ENCODE data around the gene GAB3. TPM values are rescaled to one million over a fixed set of nuclear protein-coding genes. Genes with fewer than 3 reads are reported as not detected.

GAB3 gene
- total and polyA plus RNA-seq, 9 of the 15 experiments (the other 6 are each of a cell fraction or from before 2014, with no cell fraction given) = 16.1 to 31.4 (median 20.2) TPM

- TF ChIP-seq RAD21 (CRISPR knock-in tag; conservative IDR thresholded peaks at IDR 0.05 in 1 of 2, IDR thresholded peaks at IDR 0.05 in 1 of 2) = no peak
- no peak for TF ChIP-seq NKRF (IDR thresholded peaks at IDR 0.05; ENCODE audit: borderline replicate concordance)
- TF ChIP-seq COPS2 (conservative IDR thresholded peaks at IDR 0.05) = no peak
- TF ChIP-seq HDAC3 (IDR thresholded peaks at IDR 0.05; ENCODE audit: borderline replicate concordance, partially characterized antibody) = no peak
- TF ChIP-seq NFATC3 (IDR thresholded peaks at IDR 0.05) = no peak
- no peak for TF ChIP-seq POLR2H (tag; IDR thresholded peaks at IDR 0.05; ENCODE audit: low read depth)
- no peak for TF ChIP-seq FOS (IDR thresholded peaks at IDR 0.05; ENCODE audit: extremely low read depth, insufficient read length)
- TF ChIP-seq SIX5 (IDR thresholded peaks at IDR 0.05; ENCODE audit: borderline replicate concordance in 1 of 2, insufficient read depth in 1 of 2, low read depth in 1 of 2, low read length in 2 of 2) = no peak
- no peak for TF ChIP-seq HIVEP1 (CRISPR knock-in tag; IDR thresholded peaks at IDR 0.05)
- TF ChIP-seq ZNF449 (CRISPR knock-in tag; IDR thresholded peaks at IDR 0.05) = no peak
- no peak for TF ChIP-seq MCM7 (IDR thresholded peaks at IDR 0.05)
- no peak for TF ChIP-seq ZNF217 (CRISPR knock-in tag; IDR thresholded peaks at IDR 0.05)
- TF ChIP-seq ZNF12 (CRISPR knock-in tag; IDR thresholded peaks at IDR 0.05) = no peak
- TF ChIP-seq HDAC1 (IDR thresholded peaks at IDR 0.05) = no peak
- TF ChIP-seq RBBP5 (IDR thresholded peaks at IDR 0.05; ENCODE audit: borderline replicate concordance, insufficient read depth, low read length, poor library complexity, severe bottlenecking) = no peak
- TF ChIP-seq SRSF9 (IDR thresholded peaks at IDR 0.05; ENCODE audit: borderline replicate concordance, low read depth, low read length) = no peak
- no peaks in the 10 kb centered on the region for H3K9me3 ChIP-seq (replicated peaks; ENCODE audit: control insufficient read depth, insufficient read depth, low read depth, low read length)
- H3K36me3 ChIP-seq (ENCODE audit: control insufficient read depth, insufficient read depth, low read length) = no peaks in the 10 kb centered on the region
- H3K79me2 ChIP-seq (ENCODE audit: control insufficient read depth, insufficient read depth, low read length) = no peaks in the 10 kb centered on the region; the same call in 2 of the 3 replicates
- no peak overlapping the region for H3K27ac ChIP-seq (ENCODE audit: extremely low read depth, low read depth, low read length)
- 11% methylated on average over 4 of the region's 6 CpGs for WGBS (ENCODE audit: insufficient coverage, low coverage, missing lambda C conversion rate)
- CTCF ChIA-PET (ENCODE audit: low intra/inter-chr PET ratio) = no interaction called here
- H3K9me1 ChIP-seq (ENCODE audit: control insufficient read depth, insufficient read depth, low read length) = no peaks in the 10 kb centered on the region
- H3K4me3 ChIP-seq = no peak overlapping the region
- intact Hi-C loops (cut with micrococcal nuclease) = no loop called here
- ATAC-seq = no peak
- H3K4me2 ChIP-seq (ENCODE audit: insufficient read depth, low read length) = no peak overlapping the region
- BruUV-seq (replicated peaks) = no TSS peak
- H4K20me1 ChIP-seq (replicated peaks; ENCODE audit: control insufficient read depth, insufficient read depth, low read length) = no peaks in the 10 kb centered on the region
- H3K4me1 ChIP-seq (replicated peaks in 1 of 2; ENCODE audit: control insufficient read depth in 2 of 2, insufficient read depth in 2 of 2, low read length in 2 of 2) = peaks cover 0 to 9% of the 10 kb centered on the region in 2 experiments; a peak in 2 of 5 replicates
- H3K27me3 ChIP-seq (ENCODE audit: control insufficient read depth in 2 of 2, insufficient read depth in 2 of 2, low read length in 2 of 2) = peaks cover 2 to 28% of the 10 kb centered on the region in 2 experiments; a peak in 3 of 5 replicates
- no peak overlapping the region for H2AFZ ChIP-seq (ENCODE audit: low read depth, low read length)
- in situ Hi-C loops (cut with MboI) = loop anchor here (10.0 kb wide), 1 partner anchor 71 kb away; the partner anchor contains the start of gene CTAG1A
- H3K9ac ChIP-seq (ENCODE audit: insufficient read depth in 1 of 2, low read depth in 2 of 2, low read length in 2 of 2) = no peak overlapping the region
- no peak for FAIRE-seq
- POLR2A ChIA-PET = no interaction called here
- no peak for DNase-seq (ENCODE audit: extremely low read depth in 1 of 4, low spot score in 3 of 4)
These were observed 95.5 kb downstream of the GAB3 start for GRCh38 chrX:154655346-154655745.

Data from K562 (cell line).